ENCODE data around the gene SLX9.

SLX9 gene

GRCh38 chr21:45016031-45016405 is 76.2 kb downstream of the SLX9 start:
- no peak overlapping the region for H2BK12ac ChIP-seq (ENCODE audit: low read length in 2 of 2)
- H2BK120ac ChIP-seq (ENCODE audit: low read depth, low read length), result no peak overlapping the region
- DNase-seq, result no peak
- peak overlapping the region; percentile 55 for H2AK5ac ChIP-seq (ENCODE audit: low read length, severe bottlenecking)
- 81% methylated on average over 5 of the region's 7 CpGs for WGBS
- no peak overlapping the region for H3K9ac ChIP-seq (ENCODE audit: low read length)
- H3K4ac ChIP-seq (ENCODE audit: low read depth in 1 of 2, low read length in 2 of 2), result no peak overlapping the region
- H2AFZ ChIP-seq (ENCODE audit: low read depth, low read length), result no peak overlapping the region
- H3K18ac ChIP-seq (ENCODE audit: low read depth in 1 of 2, low read length in 2 of 2), result no peak overlapping the region
- H2BK5ac ChIP-seq (ENCODE audit: low read depth, low read length, poor library complexity, severe bottlenecking), result no peak overlapping the region
- H3K27me3 ChIP-seq (ENCODE audit: control insufficient read depth in 1 of 2, insufficient read depth in 1 of 2, low read length in 2 of 2), result peaks cover 0 to 28% of the 10 kb centered on the region in 2 experiments
- peaks cover 57% of the 10 kb centered on the region for H3K4me1 ChIP-seq (ENCODE audit: control insufficient read depth, insufficient read depth, low read depth, low read length)
- no peak overlapping the region for H3K4me2 ChIP-seq (ENCODE audit: low read length, poor library complexity, severe bottlenecking)
- H3K23ac ChIP-seq (ENCODE audit: low read length in 2 of 2), result no peak overlapping the region
- H3K14ac ChIP-seq (ENCODE audit: low read length in 2 of 2), result no peak overlapping the region
- no peaks in the 10 kb centered on the region for H3K36me3 ChIP-seq (ENCODE audit: control insufficient read depth in 1 of 2, insufficient read depth in 2 of 2, low read depth in 1 of 2, low read length in 2 of 2)
- no peak overlapping the region for H2BK15ac ChIP-seq (ENCODE audit: low read depth, poor library complexity, severe bottlenecking)
- no peaks in the 10 kb centered on the region for H3K9me3 ChIP-seq (ENCODE audit: control insufficient read depth, low read length)
- no peak overlapping the region for H3K27ac ChIP-seq (ENCODE audit: low read length, poor library complexity, severe bottlenecking)
- H3K4me3 ChIP-seq (ENCODE audit: insufficient read depth in 1 of 2, low read depth in 1 of 2, low read length in 2 of 2), result no peak overlapping the region
- H4K8ac ChIP-seq (ENCODE audit: low read length), result no peak overlapping the region
- no peak overlapping the region for H4K91ac ChIP-seq (ENCODE audit: low read length)
- H3K79me1 ChIP-seq (replicated peaks; ENCODE audit: low read length, poor library complexity, severe bottlenecking), result no peaks in the 10 kb centered on the region

- Histone ChIP-seq H3K4ac (ENCODE audit: low read depth in 1 of 2, low read length in 2 of 2) (no peak overlapping the region), H2BK12ac (ENCODE audit: low read length in 2 of 2) (no peak overlapping the region), H3K4me1 (ENCODE audit: control insufficient read depth, insufficient read depth, low read depth, low read length) (peaks cover 55% of the 10 kb centered on the region), H3K4me3 (ENCODE audit: insufficient read depth in 1 of 2, low read depth in 1 of 2, low read length in 2 of 2) (no peak overlapping the region), H3K27ac (ENCODE audit: low read length, poor library complexity, severe bottlenecking) (no peak overlapping the region), H3K9me3 (ENCODE audit: control insufficient read depth, low read length) (no peaks in the 10 kb centered on the region), H2AFZ (ENCODE audit: low read depth, low read length) (no peak overlapping the region), H3K18ac (ENCODE audit: low read depth in 1 of 2, low read length in 2 of 2) (no peak overlapping the region), H2BK120ac (ENCODE audit: low read depth, low read length) (no peak overlapping the region), H4K8ac (ENCODE audit: low read length) (no peak overlapping the region), H2BK5ac (ENCODE audit: low read depth, low read length, poor library complexity, severe bottlenecking) (no peak overlapping the region), H3K23ac (ENCODE audit: low read length in 2 of 2) (no peak overlapping the region), H3K27me3 (ENCODE audit: control insufficient read depth in 1 of 2, insufficient read depth in 1 of 2, low read length in 2 of 2) (peaks cover 0 to 28% of the 10 kb centered on the region in 2 experiments), H3K14ac (ENCODE audit: low read length in 2 of 2) (no peak overlapping the region), H3K36me3 (ENCODE audit: control insufficient read depth in 1 of 2, insufficient read depth in 2 of 2, low read depth in 1 of 2, low read length in 2 of 2) (no peaks in the 10 kb centered on the region), H2BK15ac (ENCODE audit: low read depth, poor library complexity, severe bottlenecking) (no peak overlapping the region), H3K4me2 (ENCODE audit: low read length, poor library complexity, severe bottlenecking) (no peak overlapping the region), H3K9ac (ENCODE audit: low read length) (no peak overlapping the region), H4K91ac (ENCODE audit: low read length) (peak overlapping the region; percentile 22), H2AK5ac (ENCODE audit: low read length, severe bottlenecking) (peak overlapping the region; percentile 50), H3K79me1 (replicated peaks; ENCODE audit: low read length, poor library complexity, severe bottlenecking) (no peaks in the 10 kb centered on the region)
- 86% methylated on average over 13 of the region's 15 CpGs for WGBS
- no peak for DNase-seq
Measured at GRCh38 chr21:45016406-45017038, 76.7 kb downstream of the SLX9 start.

GRCh38 chr21:45017039-45017960 is 77.5 kb downstream of the SLX9 start:
- WGBS, result 92% methylated on average over 14 of the region's 15 CpGs
- H3K9ac ChIP-seq (ENCODE audit: low read length), result no peak overlapping the region
- H3K4me3 ChIP-seq (ENCODE audit: insufficient read depth in 1 of 2, low read depth in 1 of 2, low read length in 2 of 2), result no peak overlapping the region
- H4K8ac ChIP-seq (ENCODE audit: low read length), result peak overlapping the region; percentile 19
- no peaks in the 10 kb centered on the region for H3K36me3 ChIP-seq (ENCODE audit: control insufficient read depth in 1 of 2, insufficient read depth in 2 of 2, low read depth in 1 of 2, low read length in 2 of 2)
- H3K4me1 ChIP-seq (ENCODE audit: control insufficient read depth, insufficient read depth, low read depth, low read length), result peaks cover 49% of the 10 kb centered on the region
- H3K18ac ChIP-seq (ENCODE audit: low read depth in 1 of 2, low read length in 2 of 2), result no peak overlapping the region
- no peak overlapping the region for H3K4ac ChIP-seq (ENCODE audit: low read depth in 1 of 2, low read length in 2 of 2)
- no peak overlapping the region for H3K27ac ChIP-seq (ENCODE audit: low read length, poor library complexity, severe bottlenecking)
- no peak overlapping the region for H2BK120ac ChIP-seq (ENCODE audit: low read depth, low read length)
- H3K14ac ChIP-seq (ENCODE audit: low read length in 2 of 2), result no peak overlapping the region
- no peaks in the 10 kb centered on the region for H3K9me3 ChIP-seq (ENCODE audit: control insufficient read depth, low read length)
- H3K27me3 ChIP-seq (ENCODE audit: control insufficient read depth in 1 of 2, insufficient read depth in 1 of 2, low read length in 2 of 2), result peaks cover 0 to 33% of the 10 kb centered on the region in 2 experiments
- DNase-seq, result no peak
- H3K4me2 ChIP-seq (ENCODE audit: low read length, poor library complexity, severe bottlenecking), result no peak overlapping the region
- no peaks in the 10 kb centered on the region for H3K79me1 ChIP-seq (replicated peaks; ENCODE audit: low read length, poor library complexity, severe bottlenecking)
- no peak overlapping the region for H2AFZ ChIP-seq (ENCODE audit: low read depth, low read length)
- no peak overlapping the region for H3K23ac ChIP-seq (ENCODE audit: low read length in 2 of 2)
- peak overlapping the region in 1 of 2 experiments; percentile 16 for H2BK12ac ChIP-seq (ENCODE audit: low read length in 2 of 2)
- H2BK15ac ChIP-seq (ENCODE audit: low read depth, poor library complexity, severe bottlenecking), result no peak overlapping the region
- H4K91ac ChIP-seq (ENCODE audit: low read length), result no peak overlapping the region
- peak overlapping the region; percentile 52 for H2AK5ac ChIP-seq (ENCODE audit: low read length, severe bottlenecking)
- H2BK5ac ChIP-seq (ENCODE audit: low read depth, low read length, poor library complexity, severe bottlenecking), result no peak overlapping the region

Data from mesenchymal stem cell (in vitro differentiated cells and primary cell).